H1 (cell line): Measurements from ENCODE around the gene NTMT1. TPM values are rescaled to one million over a fixed set of nuclear protein-coding genes. Genes with fewer than 3 reads are reported as not detected.

Source experiments
- BRCA1 ChIP-seq: IDR thresholded peaks from 2 replicates; pipeline ENCODE4 v1.6.1; 2012; ENCODE audit warnings: low read depth, low read length, improper control_type of control experiment
- EZH2 ChIP-seq: fragments of 200-600 bp; sonication (generic); IDR thresholded peaks from 2 replicates; pipeline ENCODE4 v1.7.1; 2012; ENCODE audit warnings: low read depth, mild to moderate bottlenecking, moderate library complexity, low read length, inconsistent platforms; ENCODE audit not compliant: severe bottlenecking
- KDM5A ChIP-seq: fragments of 200-600 bp; IDR thresholded peaks from 2 replicates; pipeline ENCODE4 v1.7.1; 2012; ENCODE audit warnings: mild to moderate bottlenecking, low read length, inconsistent platforms, mixed read lengths
- POLR2A ChIP-seq, 2 experiments: IDR thresholded peaks; 1 replicate in 1 of 2; 2 replicates in 1 of 2; pipeline ENCODE4 v1.6.1; 2011; ENCODE audit warnings: low read depth in 2 of 2, low read length in 2 of 2, mild to moderate bottlenecking in 2 of 2; ENCODE audit errors: control extremely low read depth in 1 of 2
- RFX5 ChIP-seq: IDR thresholded peaks from 2 replicates; pipeline ENCODE4 v1.6.1; 2011; ENCODE audit warnings: low read depth, low read length, improper control_type of control experiment, borderline replicate concordance
- SIRT6 ChIP-seq: IDR thresholded peaks from one replicate; pipeline ENCODE4 v1.7.1; 2012; ENCODE audit warnings: low read length, inconsistent platforms
- SUZ12 ChIP-seq: fragments of 200-600 bp; sonication (generic); IDR thresholded peaks from 2 replicates; pipeline ENCODE4 v1.6.1; 2012; ENCODE audit warnings: mild to moderate bottlenecking, inconsistent platforms, low read length, moderate library complexity, mixed read lengths
- YY1 ChIP-seq: IDR thresholded peaks from 2 replicates; pipeline ENCODE4 v1.6.1; 2011; ENCODE audit warnings: low read depth, mild to moderate bottlenecking, low read length
- ZNF274 ChIP-seq: IDR thresholded peaks from 2 replicates; pipeline ENCODE4 v1.7.0; 2012; ENCODE audit warnings: low read length, borderline replicate concordance; ENCODE audit errors: extremely low read depth
- polyA plus RNA-seq, 7 experiments: library from polyadenylated mRNA; depleted of rRNA in 3 of 7; stranded (reverse) in 5 of 7; unstranded in 2 of 7; fragments of >200 nt in 5 of 7; fragments of 200-250 nt in 2 of 7; gene quantifications; 1 replicate in 5 of 7; 2 replicates in 1 of 7; 4 replicates in 1 of 7; pipeline versions ENCODE4 v1.2.1 to v1.2.3, GENCODE V29; 2011 to 2013; ENCODE audit warnings: missing spikeins in 2 of 7, mixed read lengths in 2 of 7
- total RNA-seq: library from RNA; stranded (reverse); fragmentation: NEBNext Ultra II Directional; extraction: Animal tissue kit (Norgen Biotek cat#: 25700); gene quantifications from 2 replicates; pipeline ENCODE4 v1.2.1, GENCODE V29; 2021

NTMT1 gene
- total and polyA plus RNA-seq, 2 of the 8 experiments (the other 6 are each of a cell fraction or from before 2014, with no cell fraction given), result 66.8 to 70.2 TPM

- TF ChIP-seq YY1 (no peak), ZNF274 (no peak), SIRT6 (no peak), POLR2A (IDR thresholded peaks at IDR 0.05; ENCODE audit: control extremely low read depth in 1 of 2, low read depth in 2 of 2, low read length in 2 of 2) (no peak), SUZ12 (no peak), KDM5A (no peak), EZH2 (no peak), BRCA1 (no peak), RFX5 (no peak)
These were observed 24.0 kb downstream of the NTMT1 start (continued) for GRCh38 chr9:129649726-129650679.
